Measurements from ENCODE around the gene SNRNP40.

Gene SNRNP40

GRCh38 chr1:31234123-31234708, 62.4 kb downstream of the SNRNP40 start:
- no peak overlapping the region for H3K4me3 ChIP-seq (replicated peaks; ENCODE audit: low read depth, low read length)
- TF ChIP-seq CTCF (IDR thresholded peaks at IDR 0.05; ENCODE audit: low read depth, low read length, missing control alignments) = no peak

GRCh38 chr1:31232689-31233088, 63.9 kb downstream of the SNRNP40 start:
- TF ChIP-seq CTCF (IDR thresholded peaks at IDR 0.05; ENCODE audit: low read depth, low read length, missing control alignments) = no peak
- H3K4me3 ChIP-seq (replicated peaks; ENCODE audit: low read depth, low read length) = no peak overlapping the region
- DNase-seq (ENCODE audit: extremely low read depth, low read depth) = no peak

More at GRCh38 chr1:31234123-31234708, 62.4 kb downstream of the SNRNP40 start:
- DNase-seq (ENCODE audit: extremely low read depth, low read depth) = no peak

- no peak overlapping the region for H3K4me3 ChIP-seq (replicated peaks; ENCODE audit: low read depth, low read length)
- no peak for DNase-seq (ENCODE audit: extremely low read depth, low read depth)
- TF ChIP-seq CTCF (IDR thresholded peaks at IDR 0.05; ENCODE audit: low read depth, low read length, missing control alignments) = no peak
Observed at GRCh38 chr1:31231802-31232201, 64.8 kb downstream of the SNRNP40 start.

GRCh38 chr1:31230378-31230777, 66.2 kb downstream of the SNRNP40 start:
- TF ChIP-seq CTCF (IDR thresholded peaks at IDR 0.05; ENCODE audit: low read depth, low read length, missing control alignments) = no peak
- H3K4me3 ChIP-seq (replicated peaks; ENCODE audit: low read depth, low read length) = no peak overlapping the region
- no peak for DNase-seq (ENCODE audit: extremely low read depth, low read depth)

GRCh38 chr1:31228986-31229385, 67.6 kb downstream of the SNRNP40 start:
- no peak for DNase-seq (ENCODE audit: extremely low read depth, low read depth)
- no peak for TF ChIP-seq CTCF (IDR thresholded peaks at IDR 0.05; ENCODE audit: low read depth, low read length, missing control alignments)
- no peak overlapping the region for H3K4me3 ChIP-seq (replicated peaks; ENCODE audit: low read depth, low read length)

- no peak for TF ChIP-seq CTCF (IDR thresholded peaks at IDR 0.05; ENCODE audit: low read depth, low read length, missing control alignments)
- no peak for DNase-seq (ENCODE audit: extremely low read depth, low read depth)
- H3K4me3 ChIP-seq (replicated peaks; ENCODE audit: low read depth, low read length) = no peak overlapping the region
Observed at GRCh38 chr1:31227891-31228568, 68.6 kb downstream of the SNRNP40 start.
